8988T (cell line): Measurements from ENCODE around the gene SLC34A3.
"Not testable (repeated sequence)": the region's sequence is repeated elsewhere in the genome, so short reads cannot be mapped to it uniquely, and the experiment has no call there.

ENCODE experiments used
- DNase-seq: peaks from one replicate; pipeline ENCODE4 v3.0.0; 2011

The SLC34A3 gene

GRCh38 chr9:137243626-137244485 lies 13.2 kb downstream of the SLC34A3 start:
- no peak for DNase-seq

GRCh38 chr9:137244486-137245449 lies 14.1 kb downstream of the SLC34A3 start:
- DNase-seq, result no peak

GRCh38 chr9:137245450-137246421 lies 15.0 kb downstream of the SLC34A3 start:
- no peak for DNase-seq

GRCh38 chr9:137247135-137247915 lies 16.6 kb downstream of the SLC34A3 start:
- DNase-seq, result no peak

GRCh38 chr9:137247916-137248175 lies 17.1 kb downstream of the SLC34A3 start:
- no peak for DNase-seq

- DNase-seq, result no peak
Observed at GRCh38 chr9:137250329-137251193, 19.9 kb downstream of the SLC34A3 start.

- DNase-seq, result no peak
Observed at GRCh38 chr9:137251194-137251461, 20.4 kb downstream of the SLC34A3 start, which contains the start of gene STPG3. TSS of gene STPG3 (plus strand) at chr9:137251286. CDS start at chr9:137251287, 1 bp downstream.

GRCh38 chr9:137251490-137252268 lies 21.0 kb downstream of the SLC34A3 start:
- no peak for DNase-seq

- no peak for DNase-seq
Observed at GRCh38 chr9:137252555-137253506, 22.1 kb downstream of the SLC34A3 start.

GRCh38 chr9:137253717-137254623 lies 23.3 kb downstream of the SLC34A3 start:
- DNase-seq, result no peak

- peak; percentile 100 for DNase-seq
Observed at GRCh38 chr9:137254624-137255447, 24.1 kb downstream of the SLC34A3 start, which contains the start of gene NELFB. TSS of gene NELFB (plus strand) at chr9:137255327.

- DNase-seq, result peak; percentile 77
Observed at GRCh38 chr9:137255448-137256114, 24.9 kb downstream of the SLC34A3 start.

GRCh38 chr9:137256362-137256761 lies 25.7 kb downstream of the SLC34A3 start:
- DNase-seq, result no peak

- no peak for DNase-seq
Observed at GRCh38 chr9:137256856-137257255, 26.2 kb downstream of the SLC34A3 start.

- not testable (repeated sequence) for DNase-seq
Observed at GRCh38 chr9:137262173-137262908, 31.6 kb downstream of the SLC34A3 start.

GRCh38 chr9:137262909-137263285 lies 32.2 kb downstream of the SLC34A3 start:
- DNase-seq, result no peak
